Activated T-cell treated with anti-CD3 and anti-CD28 coated beads, Interleukin-2, amount 50 U/mL, for 1 hour (primary cell): ENCODE results near the gene GALNT17.
"Not testable (repeated sequence)": the region's sequence is repeated elsewhere in the genome, so short reads cannot be mapped to it uniquely, and the experiment has no call there.

ENCODE experiments used
- DNase-seq: peaks from one replicate; pipeline ENCODE4 v3.0.0-alpha.2; 2020

GALNT17 gene

GRCh38 chr7:71707041-71707440, 575.1 kb downstream of the GALNT17 start:
- DNase-seq = no peak

DNA sequence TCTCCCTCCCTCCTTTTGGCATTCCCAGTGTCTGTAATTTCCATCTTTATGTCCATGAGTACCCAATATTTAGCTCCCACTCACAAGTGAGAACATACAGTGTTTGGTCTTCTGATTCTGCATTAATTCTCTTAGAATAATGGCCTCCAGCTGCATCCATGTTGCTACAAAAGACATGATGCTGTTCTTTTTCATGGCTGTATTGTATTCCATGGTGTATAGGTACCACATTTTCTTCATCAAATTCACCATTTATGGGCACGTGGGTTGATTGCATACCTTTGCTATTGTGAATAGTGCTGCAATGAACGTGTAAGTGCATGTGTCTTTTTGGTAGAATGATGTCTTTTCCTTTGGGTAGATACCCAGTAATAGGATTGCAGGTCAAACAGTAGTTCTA, 576.8 kb downstream of the GALNT17 start:
- no peak for DNase-seq

DNA sequence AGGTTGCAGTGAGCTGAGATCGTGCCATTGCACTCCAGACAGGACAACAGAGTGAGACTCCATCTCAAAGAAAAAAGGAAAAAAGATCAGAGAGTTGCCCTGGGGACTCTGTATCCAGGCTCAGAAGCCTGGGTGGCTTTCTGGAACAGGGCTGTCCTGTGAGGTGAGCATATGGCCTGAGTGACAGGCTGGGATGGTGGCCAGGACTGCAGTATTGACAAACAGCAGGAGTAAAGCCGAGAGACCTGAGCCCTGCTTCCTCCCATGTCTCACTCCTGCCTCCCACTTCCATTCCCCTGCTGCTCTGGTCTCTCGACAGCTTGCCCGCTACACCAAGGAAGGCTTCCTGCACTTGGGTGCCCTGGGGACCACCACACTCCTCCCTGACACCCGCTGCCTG, 578.5 kb downstream of the GALNT17 start:
- DNase-seq = no peak

DNA sequence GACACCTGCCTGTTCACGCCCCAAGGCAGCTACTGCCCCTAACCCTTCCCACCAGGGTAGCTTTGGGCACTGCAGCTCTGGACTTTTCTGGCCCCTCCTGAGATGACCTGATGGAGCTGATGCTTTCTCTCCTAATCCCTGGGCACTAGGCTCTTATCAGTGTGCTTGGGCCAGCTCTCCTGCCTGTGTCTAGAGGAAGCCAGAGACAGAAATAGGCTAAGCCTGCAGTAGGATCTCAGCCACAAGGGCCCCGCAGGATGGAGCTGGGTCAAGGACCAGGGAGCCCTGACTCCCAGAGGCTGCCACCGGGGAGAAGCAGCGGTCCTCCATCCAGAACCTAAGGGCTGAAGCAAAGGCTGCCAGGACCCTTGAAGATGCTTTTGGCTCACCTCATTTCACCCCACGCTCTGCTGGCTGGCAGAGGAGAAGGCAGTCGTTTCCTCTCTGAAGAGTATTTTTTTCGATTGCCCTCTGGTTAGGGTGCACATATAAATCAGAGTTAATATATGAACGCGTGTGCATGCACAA, 580.8 kb downstream of the GALNT17 start:
- no peak for DNase-seq

DNA sequence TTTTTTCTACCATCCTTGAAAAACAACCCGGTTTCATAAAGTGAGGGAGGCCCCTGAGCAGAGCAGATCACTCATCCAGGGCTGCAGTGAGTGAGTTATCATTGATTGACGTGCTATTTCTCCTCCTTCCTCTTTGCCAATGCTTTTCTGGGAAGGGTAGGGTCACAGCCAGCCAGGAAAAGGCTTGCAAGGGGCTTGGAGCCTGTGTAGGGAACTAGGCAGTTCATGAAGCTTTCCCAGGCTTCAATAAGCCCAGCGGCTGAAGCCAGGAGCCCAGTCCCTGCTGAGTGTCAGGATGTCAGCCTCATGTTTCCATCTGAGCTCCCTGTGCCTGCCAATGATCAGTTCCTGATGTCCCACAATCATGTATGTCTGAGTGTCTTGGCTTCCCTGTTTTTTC, 584.7 kb downstream of the GALNT17 start:
- no peak for DNase-seq

DNA sequence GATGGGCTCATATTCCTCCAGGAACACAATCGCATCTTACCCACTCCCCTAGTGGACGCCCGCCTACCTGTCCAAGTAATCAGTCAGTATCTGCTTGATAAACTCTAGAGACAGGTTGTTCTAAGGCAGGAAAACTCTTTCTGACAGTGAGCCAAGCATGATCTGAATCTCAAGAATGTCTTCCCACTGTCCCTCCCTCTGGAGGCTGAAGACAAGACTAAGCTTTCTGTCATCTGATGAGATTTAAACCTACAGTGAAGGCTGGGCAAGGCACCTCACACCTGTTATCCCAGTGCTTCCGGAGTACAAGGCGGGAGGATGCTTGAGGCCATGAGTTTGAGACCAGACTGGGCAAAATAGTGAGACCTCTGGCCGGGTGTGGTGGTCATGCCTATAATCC, 586.6 kb downstream of the GALNT17 start:
- DNase-seq = no peak

GRCh38 chr7:71721742-71722141, 589.8 kb downstream of the GALNT17 start:
- no peak for DNase-seq

DNA sequence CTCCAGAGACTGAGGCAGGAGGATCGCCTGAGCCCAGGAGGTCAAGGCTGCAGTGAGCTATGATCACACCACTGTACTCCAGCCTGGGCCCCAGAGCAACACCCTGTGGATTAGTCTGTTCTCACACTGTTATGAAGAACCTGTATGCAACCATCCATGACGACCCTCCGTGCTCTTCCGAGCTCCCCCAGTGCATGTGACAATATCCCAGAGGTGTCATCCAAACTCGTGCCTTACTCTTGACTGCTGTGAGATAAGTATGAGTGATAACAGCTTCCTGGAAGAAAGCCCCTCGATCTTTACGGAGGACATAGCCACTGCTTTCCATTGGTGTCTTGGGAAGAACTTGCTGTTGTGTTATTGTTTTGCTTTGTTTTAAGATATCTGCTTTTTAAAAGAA, 591.9 kb downstream of the GALNT17 start:
- DNase-seq = no peak

DNA sequence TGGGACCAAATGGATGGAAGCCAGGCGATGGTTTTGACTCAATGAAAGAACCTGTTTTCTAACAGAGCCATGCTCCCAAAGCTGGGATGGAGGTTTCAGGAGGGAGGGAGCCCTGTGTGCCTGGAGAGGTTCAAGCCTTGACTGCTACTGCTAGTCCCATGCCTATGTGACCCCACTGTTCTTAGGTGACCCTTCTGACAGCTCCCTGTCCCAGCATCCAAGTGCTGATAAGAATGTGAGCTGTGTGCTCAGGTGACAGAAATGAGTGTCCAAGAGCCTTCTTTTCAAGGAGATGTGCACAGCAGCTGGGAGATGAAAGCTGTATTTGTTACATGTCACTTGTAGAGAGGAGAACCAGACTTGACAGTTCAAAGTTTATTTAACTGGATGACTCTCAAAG, 595.4 kb downstream of the GALNT17 start:
- no peak for DNase-seq

DNA sequence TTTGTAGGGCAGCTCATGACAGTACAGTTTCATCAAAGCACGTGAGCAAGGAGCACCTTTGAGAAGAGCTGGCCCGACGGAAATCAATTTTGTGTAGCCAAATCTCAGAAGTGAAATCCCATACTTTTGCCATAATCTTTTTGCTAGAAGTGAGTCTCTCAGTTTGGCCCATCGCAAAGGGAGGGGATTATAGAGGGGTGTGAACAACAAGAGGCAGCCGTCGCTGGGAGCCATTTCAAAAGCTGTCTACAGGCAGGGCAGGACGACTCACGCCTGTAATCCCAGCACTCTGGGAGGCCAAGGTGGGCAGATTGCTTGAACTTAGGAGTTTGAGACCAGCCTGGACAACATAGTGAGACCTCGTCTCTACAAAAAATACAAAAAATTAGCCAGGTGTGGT, 599.8 kb downstream of the GALNT17 start:
- DNase-seq = no peak

- peak; percentile 49 for DNase-seq
These were observed 601.3 kb downstream of the GALNT17 start for GRCh38 chr7:71733107-71733870.

- peak; percentile 25 for DNase-seq
These were observed 604.1 kb downstream of the GALNT17 start for GRCh38 chr7:71735961-71736556.

DNA sequence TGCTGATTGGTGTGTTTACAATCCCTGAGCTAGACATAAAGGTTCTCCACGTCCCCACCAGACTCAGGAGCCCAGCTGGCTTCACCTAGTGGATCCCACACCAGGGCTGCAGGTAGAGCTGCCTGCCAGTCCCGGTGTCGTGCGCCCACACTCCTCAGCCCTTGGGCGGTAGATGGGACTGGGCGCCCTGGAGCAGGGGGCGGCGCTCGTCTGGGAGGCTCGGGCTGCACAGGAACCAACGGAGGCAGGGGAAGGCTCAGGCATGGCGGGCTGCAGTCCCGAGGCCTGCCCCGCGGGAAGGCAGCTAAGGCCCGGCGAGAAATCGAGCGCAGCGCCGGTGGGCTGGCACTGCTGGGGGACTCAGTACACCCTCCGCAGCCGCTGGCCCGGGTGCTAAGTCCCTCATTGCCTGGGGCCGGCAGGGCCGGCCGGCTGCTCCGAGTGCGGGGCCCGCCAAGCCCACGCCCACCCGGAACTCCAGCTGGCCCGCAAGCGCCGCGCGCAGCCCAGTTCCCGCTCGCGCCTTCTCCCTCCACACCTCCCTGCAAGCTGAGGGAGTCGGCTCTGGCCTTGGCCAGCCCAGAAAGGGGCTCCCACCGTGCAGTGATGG, 606.1 kb downstream of the GALNT17 start:
- not testable (repeated sequence) for DNase-seq

GRCh38 chr7:71739520-71740173, 607.7 kb downstream of the GALNT17 start:
- DNase-seq = no peak

- DNase-seq = no peak
These were observed 608.2 kb downstream of the GALNT17 start for GRCh38 chr7:71740174-71740560.

DNA sequence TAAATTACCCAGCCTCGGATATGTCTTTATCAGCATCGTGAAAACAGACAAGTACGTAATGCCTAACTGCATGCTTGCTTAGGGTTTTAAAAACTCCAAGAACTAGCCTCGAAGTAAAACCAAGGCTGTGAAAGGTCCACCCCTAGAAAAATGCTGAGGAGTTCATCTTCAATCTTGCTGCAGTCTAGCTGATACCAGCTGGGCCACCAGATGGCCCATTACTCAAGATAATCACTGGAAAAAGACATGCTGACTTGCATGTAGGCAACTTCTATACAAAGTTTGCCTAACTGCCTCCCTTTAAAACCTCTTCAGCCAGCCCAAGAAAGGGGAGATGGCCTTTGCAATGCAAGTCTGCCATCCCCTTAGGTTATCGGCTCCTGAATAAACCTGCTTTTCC, 614.1 kb downstream of the GALNT17 start:
- DNase-seq = no peak

DNA sequence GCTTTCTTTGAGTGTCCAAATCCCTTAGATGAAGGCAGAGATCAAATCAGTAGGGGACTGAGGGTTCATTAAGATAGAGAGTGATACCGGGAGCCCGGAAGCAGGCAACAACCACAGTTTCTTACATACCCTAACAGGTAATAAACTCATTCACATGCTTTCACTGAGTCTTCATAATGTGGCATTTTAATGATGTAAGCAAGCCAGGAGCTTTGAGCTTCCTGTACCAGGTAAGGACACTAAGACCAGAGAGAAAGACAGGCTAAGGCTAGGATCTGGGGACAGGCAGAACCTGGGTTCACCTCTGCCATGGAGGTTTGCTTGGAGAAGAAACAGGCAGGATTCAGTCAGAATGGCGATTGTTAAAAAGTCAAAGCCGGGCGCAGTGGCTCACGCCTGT, 618.3 kb downstream of the GALNT17 start:
- no peak for DNase-seq

GRCh38 chr7:71752171-71752935, 620.4 kb downstream of the GALNT17 start:
- peak; percentile 19 for DNase-seq

DNA sequence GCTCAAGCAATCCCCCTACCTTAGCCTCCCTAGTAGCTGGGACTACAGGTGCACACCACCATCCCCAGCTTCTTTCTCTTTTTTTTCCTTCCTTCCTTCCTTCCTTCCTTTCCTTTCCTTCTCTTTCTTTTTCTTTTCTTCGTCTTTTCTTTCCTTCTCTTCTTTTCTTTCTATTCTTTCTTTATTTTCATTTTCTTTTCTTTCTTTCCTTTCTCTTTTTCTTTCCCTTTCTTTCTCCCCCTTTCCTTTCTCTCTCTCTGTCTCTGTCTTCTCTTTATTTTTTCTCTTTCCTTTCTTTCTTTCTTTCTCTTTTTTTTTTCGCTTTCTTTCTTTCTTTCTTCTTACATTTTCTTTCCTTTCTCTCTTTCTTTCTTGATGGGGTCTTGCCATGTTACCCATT, 621.3 kb downstream of the GALNT17 start:
- no peak for DNase-seq

- DNase-seq = no peak
These were observed 622.2 kb downstream of the GALNT17 start for GRCh38 chr7:71753956-71754664.

DNA sequence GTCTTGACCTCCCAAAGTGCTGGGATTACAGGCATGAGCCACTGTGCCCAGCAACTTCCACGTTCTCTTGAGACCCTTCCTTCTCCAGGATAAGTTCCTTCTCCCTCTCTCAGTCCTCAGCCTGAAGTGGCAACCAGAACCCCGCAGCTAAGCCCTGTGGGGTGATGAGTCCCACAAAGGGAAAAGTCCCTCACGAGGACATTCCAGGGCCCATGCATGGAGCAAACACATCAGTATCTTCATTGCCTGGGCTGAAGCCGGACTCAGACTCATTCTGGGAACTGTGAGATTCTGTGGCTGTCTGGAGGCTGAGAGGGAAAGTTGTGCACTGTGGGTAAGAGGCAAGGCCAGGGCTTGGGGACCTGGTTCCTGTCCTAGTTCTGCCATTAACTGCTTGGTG, 622.9 kb downstream of the GALNT17 start:
- DNase-seq = no peak

DNA sequence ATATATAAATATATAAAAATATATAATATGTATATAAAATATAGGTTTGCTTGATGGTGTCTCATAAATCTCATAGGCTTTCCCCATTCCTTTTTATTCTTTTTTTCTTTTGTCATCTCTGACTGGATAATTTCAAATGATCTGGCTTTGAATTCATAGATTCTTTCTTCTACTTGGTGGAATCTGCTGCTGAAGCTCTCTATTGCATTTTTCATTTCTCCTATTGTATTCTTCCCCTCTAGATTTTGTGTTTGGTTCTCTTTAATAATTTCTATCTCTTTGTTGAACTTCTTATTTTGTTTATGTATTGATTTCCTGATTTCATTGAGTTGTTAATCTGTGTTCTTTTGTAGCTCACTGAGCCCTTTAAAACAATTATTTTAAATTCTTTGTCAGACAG, 629.4 kb downstream of the GALNT17 start:
- no peak for DNase-seq
